LNCAP (cell line): ENCODE measurements around the gene SPON1.

ENCODE experiments used
- CTCF ChIP-seq: fragments of 450-650 bp; IDR thresholded peaks from 2 replicates; pipeline ENCODE4 v1.5.1; 2017; ENCODE audit warnings: mild to moderate bottlenecking

The SPON1 gene

GRCh38 chr11:13962562-13963168 is at the start of gene SPON1:
Gene SPON1, plus strand, starts transcription at chr11:13962723. Its CDS starts 182 bp downstream, at chr11:13962905.
- TF ChIP-seq CTCF, result no peak

- no peak for TF ChIP-seq CTCF
Observed at GRCh38 chr11:13917264-13917663, 45.3 kb upstream of the SPON1 start.

GRCh38 chr11:13917904-13918303 is 44.6 kb upstream of the SPON1 start:
- no peak for TF ChIP-seq CTCF

- TF ChIP-seq CTCF, result no peak
Observed at GRCh38 chr11:13920756-13921155, 41.8 kb upstream of the SPON1 start.

GRCh38 chr11:13921545-13921944 is 41.0 kb upstream of the SPON1 start:
- TF ChIP-seq CTCF, result no peak

- no peak for TF ChIP-seq CTCF
Observed at GRCh38 chr11:13923182-13923581, 39.3 kb upstream of the SPON1 start.

- TF ChIP-seq CTCF, result no peak
Observed at GRCh38 chr11:13923716-13924650, 38.5 kb upstream of the SPON1 start.
